ENCODE measurements around the gene TTBK2.
"Not testable (repeated sequence)": the region's sequence is repeated elsewhere in the genome, so short reads cannot be mapped to it uniquely, and the experiment has no call there.

TTBK2 gene

GRCh38 chr15:42920519-42921341 is at the start of gene TTBK2:
TTBK2 (minus strand) TSS chr15:42920778; CDS start chr15:42878617, 42,161 bp downstream.
- Mint-ChIP-seq H3K9me3 (no peaks in the 10 kb centered on the region), H3K27me3 (no peaks in the 10 kb centered on the region), H3K4me1 (ENCODE audit: low read depth) (peaks cover 41% of the 10 kb centered on the region)

GRCh38 chr15:42964476-42964875 is 43.9 kb upstream of the TTBK2 start:
- Mint-ChIP-seq H3K36me3 (ENCODE audit: low read depth) (peaks cover 61% of the 10 kb centered on the region), H3K4me1 (ENCODE audit: low read depth) (no peaks in the 10 kb centered on the region), H3K27ac (no peak overlapping the region), H3K27me3 (no peaks in the 10 kb centered on the region), H3K4me3 (no peak overlapping the region), H3K9me3 (no peaks in the 10 kb centered on the region)

More at GRCh38 chr15:42920519-42921341, at the start of gene TTBK2:
- H3K4me3 Mint-ChIP-seq: peak within 1 kb of the TSS; percentile 95
- H3K27ac Mint-ChIP-seq: peak within 1 kb of the TSS; percentile 93
- no peaks in the 10 kb centered on the region for H3K36me3 Mint-ChIP-seq (ENCODE audit: low read depth)

- no peaks in the 10 kb centered on the region for H3K27me3 Mint-ChIP-seq
- peaks cover 12% of the 10 kb centered on the region for H3K4me1 Mint-ChIP-seq (ENCODE audit: low read depth)
- no peak overlapping the region for H3K27ac Mint-ChIP-seq
- peaks cover 72% of the 10 kb centered on the region for H3K36me3 Mint-ChIP-seq (ENCODE audit: low read depth)
- H3K4me3 Mint-ChIP-seq: no peak overlapping the region
- no peaks in the 10 kb centered on the region for H3K9me3 Mint-ChIP-seq
Measured at GRCh38 chr15:42955518-42955917, 34.9 kb upstream of the TTBK2 start.

GRCh38 chr15:42954291-42954690 is 33.7 kb upstream of the TTBK2 start:
- Mint-ChIP-seq H3K4me1 (ENCODE audit: low read depth) (peaks cover 12% of the 10 kb centered on the region), H3K27ac (no peak overlapping the region), H3K4me3 (no peak overlapping the region), H3K27me3 (no peaks in the 10 kb centered on the region), H3K36me3 (ENCODE audit: low read depth) (peaks cover 68% of the 10 kb centered on the region), H3K9me3 (no peaks in the 10 kb centered on the region)

- not testable (repeated sequence) for H3K27me3 Mint-ChIP-seq, H3K4me3 Mint-ChIP-seq
- peaks cover 48% of the 10 kb centered on the region for H3K36me3 Mint-ChIP-seq (ENCODE audit: low read depth)
Measured at GRCh38 chr15:42948898-42949297, 28.3 kb upstream of the TTBK2 start.

GRCh38 chr15:42940527-42940926 is 19.9 kb upstream of the TTBK2 start:
- Mint-ChIP-seq H3K9me3 (no peaks in the 10 kb centered on the region), H3K36me3 (ENCODE audit: low read depth) (peaks cover 23% of the 10 kb centered on the region), H3K27ac (no peak overlapping the region), H3K4me1 (ENCODE audit: low read depth) (no peaks in the 10 kb centered on the region), H3K4me3 (no peak overlapping the region), H3K27me3 (no peaks in the 10 kb centered on the region)

More at GRCh38 chr15:42948898-42949297, 28.3 kb upstream of the TTBK2 start:
- H3K27ac Mint-ChIP-seq; H3K9me3 Mint-ChIP-seq; H3K4me1 Mint-ChIP-seq (ENCODE audit: low read depth): not testable (repeated sequence)

GRCh38 chr15:42939841-42940240 is 19.3 kb upstream of the TTBK2 start:
- no peak overlapping the region for H3K4me3 Mint-ChIP-seq
- no peaks in the 10 kb centered on the region for H3K27me3 Mint-ChIP-seq
- H3K9me3 Mint-ChIP-seq: no peaks in the 10 kb centered on the region
- peaks cover 16% of the 10 kb centered on the region for H3K36me3 Mint-ChIP-seq (ENCODE audit: low read depth)
- no peak overlapping the region for H3K27ac Mint-ChIP-seq
- no peaks in the 10 kb centered on the region for H3K4me1 Mint-ChIP-seq (ENCODE audit: low read depth)

GRCh38 chr15:42937143-42937542 is 16.6 kb upstream of the TTBK2 start:
- no peak overlapping the region for H3K4me3 Mint-ChIP-seq
- no peaks in the 10 kb centered on the region for H3K4me1 Mint-ChIP-seq (ENCODE audit: low read depth)
- H3K27ac Mint-ChIP-seq: no peak overlapping the region
- no peaks in the 10 kb centered on the region for H3K27me3 Mint-ChIP-seq
- no peaks in the 10 kb centered on the region for H3K36me3 Mint-ChIP-seq (ENCODE audit: low read depth)
- H3K9me3 Mint-ChIP-seq: no peaks in the 10 kb centered on the region

GRCh38 chr15:42933886-42934667 is 13.5 kb upstream of the TTBK2 start:
- Mint-ChIP-seq H3K9me3 (no peaks in the 10 kb centered on the region), H3K27ac (no peak overlapping the region), H3K36me3 (ENCODE audit: low read depth) (no peaks in the 10 kb centered on the region), H3K4me3 (no peak overlapping the region), H3K4me1 (ENCODE audit: low read depth) (no peaks in the 10 kb centered on the region), H3K27me3 (no peaks in the 10 kb centered on the region)

- no peaks in the 10 kb centered on the region for H3K27me3 Mint-ChIP-seq
- no peaks in the 10 kb centered on the region for H3K36me3 Mint-ChIP-seq (ENCODE audit: low read depth)
- H3K9me3 Mint-ChIP-seq: no peaks in the 10 kb centered on the region
- no peak overlapping the region for H3K27ac Mint-ChIP-seq
- no peaks in the 10 kb centered on the region for H3K4me1 Mint-ChIP-seq (ENCODE audit: low read depth)
- H3K4me3 Mint-ChIP-seq: no peak overlapping the region
Measured at GRCh38 chr15:42932833-42933515, 12.4 kb upstream of the TTBK2 start.

- Mint-ChIP-seq H3K9me3 (no peaks in the 10 kb centered on the region), H3K4me3 (no peak overlapping the region), H3K27ac (no peak overlapping the region), H3K27me3 (no peaks in the 10 kb centered on the region), H3K4me1 (ENCODE audit: low read depth) (no peaks in the 10 kb centered on the region), H3K36me3 (ENCODE audit: low read depth) (no peaks in the 10 kb centered on the region)
Measured at GRCh38 chr15:42931702-42932486, 11.3 kb upstream of the TTBK2 start.

- Mint-ChIP-seq H3K4me1 (ENCODE audit: low read depth) (no peaks in the 10 kb centered on the region), H3K27ac (no peak overlapping the region), H3K27me3 (no peaks in the 10 kb centered on the region), H3K36me3 (ENCODE audit: low read depth) (no peaks in the 10 kb centered on the region), H3K9me3 (no peaks in the 10 kb centered on the region), H3K4me3 (no peak overlapping the region)
Measured at GRCh38 chr15:42929306-42929848, 8.8 kb upstream of the TTBK2 start.

GRCh38 chr15:42921342-42921731 is 759 bp upstream of the TTBK2 start:
- H3K27me3 Mint-ChIP-seq: no peaks in the 10 kb centered on the region
- no peaks in the 10 kb centered on the region for H3K9me3 Mint-ChIP-seq
- peak overlapping the region; percentile 95 for H3K4me3 Mint-ChIP-seq

More at GRCh38 chr15:42921342-42921731, 759 bp upstream of the TTBK2 start:
- H3K27ac Mint-ChIP-seq: peak overlapping the region; percentile 93
- H3K4me1 Mint-ChIP-seq (ENCODE audit: low read depth): peaks cover 35% of the 10 kb centered on the region
- no peaks in the 10 kb centered on the region for H3K36me3 Mint-ChIP-seq (ENCODE audit: low read depth)
